Measurements from ENCODE around the gene MGAT4A.
A peak's percentile ranks its signal among the peaks of the same experiment; 100 is the strongest.

The MGAT4A gene

DNA sequence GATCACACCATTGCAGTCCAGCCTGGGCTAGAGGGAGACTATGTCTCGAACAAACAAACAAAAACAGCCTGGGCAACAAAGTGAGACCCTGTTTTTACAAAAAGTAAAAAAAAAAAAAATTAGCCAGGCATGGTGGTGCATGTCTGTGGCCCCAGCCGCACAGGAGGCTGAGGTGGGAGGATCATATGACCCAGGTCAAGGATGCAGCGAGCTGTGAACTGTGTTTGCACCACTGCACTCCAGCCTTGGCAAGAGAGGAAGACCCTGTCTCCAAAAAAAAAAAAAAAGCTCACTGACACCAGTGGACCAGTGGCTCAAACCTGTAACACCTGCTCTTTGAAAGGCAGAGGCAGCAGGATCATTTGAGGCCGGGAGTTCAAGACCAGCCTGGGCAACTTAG lies 82.5 kb downstream of the MGAT4A start:
- Histone ChIP-seq H3K9me3 (ENCODE audit: low read length) (no peaks in the 10 kb centered on the region), H3K36me3 (ENCODE audit: insufficient read depth, low read length) (no peaks in the 10 kb centered on the region), H2AFZ (ENCODE audit: low read depth, low read length) (no peak overlapping the region), H3K4me1 (ENCODE audit: insufficient read depth, low read length) (no peaks in the 10 kb centered on the region), H3K4me3 (ENCODE audit: low read length) (no peak overlapping the region), H3K27me3 (ENCODE audit: insufficient read depth, low read length) (no peaks in the 10 kb centered on the region)

DNA sequence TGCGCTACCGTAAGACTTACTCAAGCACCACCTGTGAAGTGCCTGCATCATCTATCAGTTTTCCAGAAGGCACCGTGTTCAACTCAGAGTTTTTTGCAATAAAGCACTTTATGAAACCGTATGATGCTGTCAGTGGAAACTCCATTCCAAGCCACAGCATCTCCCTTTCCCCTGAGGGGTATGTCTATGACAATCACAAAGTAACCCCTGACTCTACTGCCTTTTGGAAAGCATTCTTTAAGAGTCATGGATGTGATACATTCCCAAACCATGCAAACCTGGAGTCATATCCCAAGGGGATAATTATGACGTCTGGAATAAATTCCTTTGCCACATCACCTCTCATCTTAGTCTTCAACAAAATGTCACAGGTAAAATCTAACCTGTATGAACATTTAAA lies 83.3 kb downstream of the MGAT4A start:
- Histone ChIP-seq H3K4me1 (ENCODE audit: insufficient read depth, low read length) (no peaks in the 10 kb centered on the region), H3K4me3 (ENCODE audit: low read length) (no peak overlapping the region), H3K27me3 (ENCODE audit: insufficient read depth, low read length) (no peaks in the 10 kb centered on the region), H3K36me3 (ENCODE audit: insufficient read depth, low read length) (no peaks in the 10 kb centered on the region), H2AFZ (ENCODE audit: low read depth, low read length) (no peak overlapping the region), H3K9me3 (ENCODE audit: low read length) (no peaks in the 10 kb centered on the region)

DNA sequence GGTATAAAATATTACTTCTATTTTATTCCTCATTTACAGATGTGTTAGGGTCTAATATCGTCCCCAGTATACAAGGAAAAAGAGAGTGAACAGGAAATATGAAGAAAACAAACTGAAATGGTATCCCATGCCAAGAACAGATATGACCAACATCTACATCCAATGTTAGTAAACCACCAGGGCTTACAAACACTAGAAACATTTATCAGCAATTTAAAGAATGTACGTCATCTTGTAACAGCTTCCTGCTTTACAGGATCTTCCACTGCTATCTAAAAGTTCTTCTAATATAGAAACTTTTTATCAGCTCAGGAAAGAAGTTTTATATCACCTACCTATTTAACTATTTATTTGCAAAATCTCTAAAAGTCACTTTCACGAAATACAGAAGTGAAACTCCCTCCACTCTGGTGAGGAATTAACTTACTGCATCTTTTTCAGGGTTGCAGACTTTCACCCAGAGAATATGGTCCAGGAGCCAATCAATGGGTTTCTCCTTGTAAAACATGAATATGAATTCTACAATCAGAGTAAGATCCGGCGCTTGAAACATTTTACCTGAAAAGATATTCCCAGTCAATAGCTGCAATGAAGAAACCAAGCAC lies 87.3 kb downstream of the MGAT4A start:
- H2AFZ ChIP-seq (ENCODE audit: low read depth, low read length): no peak overlapping the region
- H3K36me3 ChIP-seq (ENCODE audit: insufficient read depth, low read length): no peaks in the 10 kb centered on the region
- no peak overlapping the region for H3K4me3 ChIP-seq (ENCODE audit: low read length)
- H3K4me1 ChIP-seq (ENCODE audit: insufficient read depth, low read length): no peaks in the 10 kb centered on the region
- H3K9me3 ChIP-seq (ENCODE audit: low read length): no peaks in the 10 kb centered on the region
- H3K27me3 ChIP-seq (ENCODE audit: insufficient read depth, low read length): no peaks in the 10 kb centered on the region

DNA sequence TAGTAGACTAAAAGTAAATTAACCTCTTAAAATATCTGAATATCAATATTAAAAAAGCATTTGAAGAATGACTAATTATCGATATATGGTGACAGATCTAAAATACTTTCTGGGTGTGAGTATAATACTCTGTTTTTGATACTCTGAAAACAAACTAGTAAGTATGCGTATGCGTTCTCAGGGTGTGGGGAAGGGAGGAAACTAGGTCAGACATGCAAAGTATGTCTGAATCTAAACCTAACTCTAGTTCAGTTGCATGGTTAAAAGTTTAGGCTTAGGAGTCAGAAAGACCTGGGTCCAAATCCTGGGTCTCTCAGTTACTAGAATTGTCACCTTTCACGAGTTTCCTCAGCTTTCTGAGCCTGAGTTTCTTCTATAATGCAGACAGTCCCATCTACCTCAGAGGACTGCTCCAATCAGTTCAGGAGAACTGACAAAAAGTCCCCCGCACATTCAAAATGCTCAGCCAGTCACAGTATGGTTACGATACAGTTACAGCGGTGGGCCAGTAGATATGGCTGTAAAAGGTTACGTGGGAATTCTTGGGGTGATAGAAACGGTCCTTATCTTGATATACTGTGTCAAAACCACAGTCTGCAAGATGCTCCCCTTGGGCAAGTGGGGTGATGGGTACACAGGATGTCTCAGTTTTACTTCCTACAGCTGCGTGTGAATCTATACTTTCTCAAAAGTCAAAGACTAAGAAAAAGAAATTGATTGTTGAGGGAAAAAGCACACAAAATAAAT lies 93.4 kb downstream of the MGAT4A start:
- H3K4me3 ChIP-seq (ENCODE audit: low read length): no peak overlapping the region
- H3K4me1 ChIP-seq (ENCODE audit: insufficient read depth, low read length): no peaks in the 10 kb centered on the region
- H3K9me3 ChIP-seq (ENCODE audit: low read length): no peaks in the 10 kb centered on the region
- no peaks in the 10 kb centered on the region for H3K36me3 ChIP-seq (ENCODE audit: insufficient read depth, low read length)
- H2AFZ ChIP-seq (ENCODE audit: low read depth, low read length): no peak overlapping the region
- no peaks in the 10 kb centered on the region for H3K27me3 ChIP-seq (ENCODE audit: insufficient read depth, low read length)

GRCh38 chr2:98634406-98635092 lies 96.4 kb downstream of the MGAT4A start:
- Histone ChIP-seq H3K36me3 (ENCODE audit: insufficient read depth, low read length) (no peaks in the 10 kb centered on the region), H3K4me1 (ENCODE audit: insufficient read depth, low read length) (no peaks in the 10 kb centered on the region), H2AFZ (ENCODE audit: low read depth, low read length) (no peak overlapping the region), H3K9me3 (ENCODE audit: low read length) (peaks cover 2% of the 10 kb centered on the region), H3K27me3 (ENCODE audit: insufficient read depth, low read length) (no peaks in the 10 kb centered on the region), H3K4me3 (ENCODE audit: low read length) (no peak overlapping the region)

- Histone ChIP-seq H3K4me3 (ENCODE audit: low read length) (no peak overlapping the region), H3K27me3 (ENCODE audit: insufficient read depth, low read length) (no peaks in the 10 kb centered on the region), H3K9me3 (ENCODE audit: low read length) (peaks cover 2% of the 10 kb centered on the region), H3K4me1 (ENCODE audit: insufficient read depth, low read length) (peaks cover 2% of the 10 kb centered on the region), H2AFZ (ENCODE audit: low read depth, low read length) (no peak overlapping the region), H3K36me3 (ENCODE audit: insufficient read depth, low read length) (no peaks in the 10 kb centered on the region)
Observed at GRCh38 chr2:98632351-98632750, 98.6 kb downstream of the MGAT4A start.

- Histone ChIP-seq H3K36me3 (ENCODE audit: insufficient read depth, low read length) (no peaks in the 10 kb centered on the region), H3K4me3 (ENCODE audit: low read length) (no peak overlapping the region), H3K9me3 (ENCODE audit: low read length) (peaks cover 3% of the 10 kb centered on the region), H2AFZ (ENCODE audit: low read depth, low read length) (no peak overlapping the region), H3K27me3 (ENCODE audit: insufficient read depth, low read length) (no peaks in the 10 kb centered on the region), H3K4me1 (ENCODE audit: insufficient read depth, low read length) (no peaks in the 10 kb centered on the region)
Observed at GRCh38 chr2:98623657-98624056, 107.3 kb downstream of the MGAT4A start.

GRCh38 chr2:98617149-98617548 lies 113.8 kb downstream of the MGAT4A start:
- Histone ChIP-seq H3K27me3 (ENCODE audit: insufficient read depth, low read length) (no peaks in the 10 kb centered on the region), H3K4me3 (ENCODE audit: low read length) (no peak overlapping the region), H3K36me3 (ENCODE audit: insufficient read depth, low read length) (peaks cover 54% of the 10 kb centered on the region), H3K4me1 (ENCODE audit: insufficient read depth, low read length) (no peaks in the 10 kb centered on the region), H3K9me3 (ENCODE audit: low read length) (peaks cover 3% of the 10 kb centered on the region), H2AFZ (ENCODE audit: low read depth, low read length) (no peak overlapping the region)

- Histone ChIP-seq H3K36me3 (ENCODE audit: insufficient read depth, low read length) (peaks cover 69% of the 10 kb centered on the region), H2AFZ (ENCODE audit: low read depth, low read length) (no peak overlapping the region), H3K9me3 (ENCODE audit: low read length) (no peaks in the 10 kb centered on the region), H3K27me3 (ENCODE audit: insufficient read depth, low read length) (no peaks in the 10 kb centered on the region), H3K4me3 (ENCODE audit: low read length) (no peak overlapping the region), H3K4me1 (ENCODE audit: insufficient read depth, low read length) (peaks cover 8% of the 10 kb centered on the region)
Observed at GRCh38 chr2:98615481-98615880, 115.5 kb downstream of the MGAT4A start.

GRCh38 chr2:98614024-98614739 lies 116.8 kb downstream of the MGAT4A start:
- H3K4me1 ChIP-seq (ENCODE audit: insufficient read depth, low read length): peaks cover 21% of the 10 kb centered on the region
- no peak overlapping the region for H3K4me3 ChIP-seq (ENCODE audit: low read length)
- H3K27me3 ChIP-seq (ENCODE audit: insufficient read depth, low read length): no peaks in the 10 kb centered on the region
- H2AFZ ChIP-seq (ENCODE audit: low read depth, low read length): no peak overlapping the region
- H3K36me3 ChIP-seq (ENCODE audit: insufficient read depth, low read length): peaks cover 75% of the 10 kb centered on the region
- H3K9me3 ChIP-seq (ENCODE audit: low read length): no peaks in the 10 kb centered on the region

- Histone ChIP-seq H2AFZ (ENCODE audit: low read depth, low read length) (peak overlapping the region; percentile 81), H3K9me3 (ENCODE audit: low read length) (no peaks in the 10 kb centered on the region), H3K36me3 (ENCODE audit: insufficient read depth, low read length) (peaks cover 37% of the 10 kb centered on the region), H3K27me3 (ENCODE audit: insufficient read depth, low read length) (no peaks in the 10 kb centered on the region), H3K4me1 (ENCODE audit: insufficient read depth, low read length) (peaks cover 35% of the 10 kb centered on the region), H3K4me3 (ENCODE audit: low read length) (peak overlapping the region; percentile 80)
Observed at GRCh38 chr2:98608962-98609604, 121.8 kb downstream of the MGAT4A start.

GRCh38 chr2:98608116-98608961 lies 122.6 kb downstream of the MGAT4A start, which contains the start of the genes COA5 and UNC50:
TSS of gene COA5 (minus strand) at chr2:98608512. CDS start at chr2:98608405, 107 bp downstream.
TSS of gene UNC50 (plus strand) at chr2:98608589. CDS start at chr2:98609760, 1,171 bp downstream.
- no peaks in the 10 kb centered on the region for H3K9me3 ChIP-seq (ENCODE audit: low read length)
- peaks cover 35% of the 10 kb centered on the region for H3K36me3 ChIP-seq (ENCODE audit: insufficient read depth, low read length)
- peak within 1 kb of the TSS; percentile 80 for H3K4me3 ChIP-seq (ENCODE audit: low read length)
- no peaks in the 10 kb centered on the region for H3K27me3 ChIP-seq (ENCODE audit: insufficient read depth, low read length)
- peaks cover 35% of the 10 kb centered on the region for H3K4me1 ChIP-seq (ENCODE audit: insufficient read depth, low read length)
- peak within 1 kb of the TSS; percentile 81 for H2AFZ ChIP-seq (ENCODE audit: low read depth, low read length)

Measured in neuron (in vitro differentiated cells).